Superior temporal gyrus (tissue), 1 donor: ENCODE results near the gene RPH3AL.
"Not testable (repeated sequence)": the region's sequence is repeated elsewhere in the genome, so short reads cannot be mapped to it uniquely, and the experiment has no call there.

ENCODE experiments used
- DNase-seq: peaks from one replicate; pipeline ENCODE4 v3.0.0-alpha.2; 2016; ENCODE audit errors: extremely low spot score

The RPH3AL gene

DNA sequence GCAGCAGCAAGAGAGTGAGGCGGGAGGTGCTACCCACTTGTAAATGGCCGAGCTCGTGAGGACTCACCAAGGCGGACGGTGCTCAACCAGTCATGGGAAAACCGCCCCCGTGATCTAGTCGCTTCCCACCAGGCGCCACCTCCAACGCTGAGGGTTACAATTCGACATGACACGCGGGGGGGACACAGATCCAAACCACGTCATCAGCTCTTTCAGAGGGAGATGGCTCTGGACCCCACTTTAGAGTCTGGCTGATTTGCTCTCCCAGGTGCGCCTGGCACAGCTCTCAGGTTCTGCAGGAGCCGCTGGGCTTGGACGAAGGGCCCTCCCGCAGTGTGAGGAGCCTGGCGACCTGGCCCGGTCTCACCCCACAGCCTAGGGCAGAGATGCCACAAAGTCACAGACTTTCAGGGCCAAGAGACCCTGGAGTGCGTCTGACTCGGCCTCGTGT, 150.1 kb downstream of the RPH3AL start:
- DNase-seq, result no peak

- not testable (repeated sequence) for DNase-seq
These were observed 150.9 kb downstream of the RPH3AL start for GRCh38 chr17:201736-202135.

GRCh38 chr17:201257-201656, 151.3 kb downstream of the RPH3AL start:
- DNase-seq, result not testable (repeated sequence)

- no peak for DNase-seq
These were observed 152.0 kb downstream of the RPH3AL start for GRCh38 chr17:200586-200985.

GRCh38 chr17:199806-200545, 152.6 kb downstream of the RPH3AL start:
- no peak for DNase-seq

DNA sequence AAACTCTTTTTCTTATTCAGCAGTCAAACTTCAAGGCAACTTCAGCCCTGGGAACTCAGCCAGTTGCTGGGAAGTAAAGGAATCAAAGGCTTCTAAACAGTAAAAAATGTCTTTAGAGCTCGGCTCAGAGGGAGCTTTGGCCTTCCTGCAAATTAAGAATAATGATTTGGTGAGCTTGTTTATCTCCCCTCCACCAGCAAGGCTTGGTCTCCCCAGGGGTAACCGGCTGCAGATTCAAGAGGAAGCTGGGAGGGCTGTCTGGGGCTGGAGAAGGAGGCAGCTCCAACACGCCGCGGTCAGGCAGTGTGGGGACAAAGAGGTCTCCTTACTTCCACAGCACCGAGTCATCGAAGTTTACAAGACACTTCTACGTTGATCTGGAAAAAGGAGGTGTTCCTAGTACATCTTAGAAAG, 153.4 kb downstream of the RPH3AL start:
- no peak for DNase-seq

DNA sequence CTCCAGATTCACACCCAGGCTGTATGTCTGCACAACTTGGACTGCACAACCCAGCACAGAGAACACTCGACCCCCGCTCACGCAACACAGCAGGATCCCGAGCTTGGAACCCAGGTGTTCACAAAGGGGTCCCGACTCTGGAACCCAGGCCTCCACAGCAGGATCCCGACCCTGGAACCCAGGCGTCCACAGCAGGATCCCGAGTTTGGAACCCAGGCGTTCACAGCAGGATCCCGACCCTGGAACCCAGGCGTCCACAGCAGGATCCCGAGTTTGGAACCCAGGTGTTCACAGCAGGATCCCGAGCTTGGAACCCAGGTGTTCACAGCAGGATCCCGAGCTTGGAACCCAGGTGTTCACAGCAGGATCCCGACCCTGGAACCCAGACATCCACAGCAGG, 154.4 kb downstream of the RPH3AL start:
- DNase-seq, result not testable (repeated sequence)

- DNase-seq, result no peak
These were observed 155.3 kb downstream of the RPH3AL start for GRCh38 chr17:197352-197751.

DNA sequence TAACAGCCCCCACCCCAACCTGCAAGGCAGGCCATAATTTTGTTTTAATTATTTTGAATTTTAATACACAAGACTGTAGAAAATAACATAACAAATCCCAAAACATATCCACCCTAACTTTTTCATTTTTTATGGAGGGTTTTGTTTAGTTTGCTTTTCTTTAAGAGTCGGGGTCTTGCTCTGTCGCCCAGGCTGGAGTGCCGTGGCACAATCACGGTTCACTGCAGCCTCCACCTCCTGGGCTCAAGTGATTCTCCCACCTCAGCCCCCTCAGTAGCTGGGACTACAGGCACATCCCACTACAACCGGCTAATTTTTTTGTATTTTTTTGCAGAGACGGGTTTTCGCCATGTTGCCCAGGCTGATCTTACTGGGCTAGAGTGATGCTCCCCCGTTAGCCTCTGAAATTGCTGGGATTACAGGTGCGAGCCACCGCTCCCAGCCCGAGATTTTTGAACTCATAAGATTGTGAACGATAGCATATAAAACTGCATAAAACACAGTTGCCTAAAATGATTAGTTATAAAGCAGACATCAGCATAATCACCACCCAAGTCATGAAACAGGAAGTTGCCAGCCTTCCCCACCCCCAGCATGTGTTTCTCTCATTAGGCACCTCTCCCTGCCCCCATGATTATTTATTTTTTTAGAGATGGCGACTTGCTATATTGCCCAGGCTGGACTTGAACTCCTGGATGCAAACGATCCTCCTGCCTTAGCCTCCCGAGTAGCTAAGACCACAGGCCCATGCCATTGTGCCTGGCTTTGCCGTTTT, 157.6 kb downstream of the RPH3AL start:
- no peak for DNase-seq

- no peak for DNase-seq
These were observed 158.5 kb downstream of the RPH3AL start for GRCh38 chr17:193841-194806.

DNA sequence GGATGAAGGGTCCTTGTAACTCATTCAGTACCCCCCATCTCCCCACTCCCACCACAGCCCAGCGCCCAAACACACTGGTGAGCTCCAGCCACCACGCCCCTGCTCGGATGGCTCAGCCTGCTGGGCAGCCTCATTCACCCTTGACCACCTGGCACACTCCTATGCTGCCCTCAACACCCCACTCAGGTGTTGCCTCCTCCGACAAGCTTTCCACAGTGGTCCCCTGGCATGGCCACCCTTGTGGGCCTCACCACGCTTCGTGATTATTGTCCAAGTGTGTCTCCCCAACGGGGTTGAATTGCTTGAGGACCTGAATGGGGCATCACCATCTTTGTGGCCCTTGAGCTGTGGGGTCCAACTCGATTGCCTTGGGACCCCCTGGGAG, 159.2 kb downstream of the RPH3AL start:
- DNase-seq, result no peak

DNA sequence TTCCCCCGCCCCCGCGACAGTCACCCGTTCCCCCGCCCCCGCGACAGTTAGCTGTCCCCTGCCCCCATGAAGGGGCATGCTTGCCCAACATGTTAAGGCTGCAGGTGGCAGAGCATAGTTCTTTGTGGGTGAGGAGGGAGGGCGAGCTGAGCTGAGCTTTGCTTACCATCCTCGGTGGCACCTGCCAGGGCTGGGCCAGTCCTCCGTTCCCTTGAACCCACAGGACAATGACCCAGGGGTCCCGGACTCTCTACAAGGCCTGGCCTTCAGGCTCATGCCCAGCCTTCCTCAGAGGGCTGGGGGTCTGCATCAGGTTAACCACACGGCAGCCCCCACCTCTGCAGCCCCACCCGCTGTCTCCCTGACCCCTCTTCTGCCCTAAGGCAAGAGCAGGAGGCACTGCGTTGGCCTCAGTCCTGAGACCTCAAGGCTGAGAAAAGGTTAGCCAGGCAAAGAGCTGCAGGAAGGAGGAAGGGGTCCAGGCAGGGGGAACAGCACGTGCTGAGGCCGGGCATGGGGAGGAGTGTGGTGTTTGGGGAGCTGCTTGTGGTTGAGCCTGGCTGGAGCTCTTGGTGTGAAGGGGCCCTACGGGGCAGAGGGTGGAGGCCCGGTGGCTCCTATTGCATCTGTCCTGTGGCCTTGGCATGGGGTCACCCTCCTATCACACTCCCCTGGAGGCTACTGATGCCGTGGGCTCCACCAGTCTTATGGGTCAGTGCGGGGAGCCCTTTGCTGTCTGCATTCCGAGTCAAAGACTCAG, 159.8 kb downstream of the RPH3AL start:
- no peak for DNase-seq

- no peak for DNase-seq
These were observed 163.2 kb downstream of the RPH3AL start for GRCh38 chr17:189444-189843.

- DNase-seq, result no peak
These were observed 165.5 kb downstream of the RPH3AL start for GRCh38 chr17:187130-187529.

DNA sequence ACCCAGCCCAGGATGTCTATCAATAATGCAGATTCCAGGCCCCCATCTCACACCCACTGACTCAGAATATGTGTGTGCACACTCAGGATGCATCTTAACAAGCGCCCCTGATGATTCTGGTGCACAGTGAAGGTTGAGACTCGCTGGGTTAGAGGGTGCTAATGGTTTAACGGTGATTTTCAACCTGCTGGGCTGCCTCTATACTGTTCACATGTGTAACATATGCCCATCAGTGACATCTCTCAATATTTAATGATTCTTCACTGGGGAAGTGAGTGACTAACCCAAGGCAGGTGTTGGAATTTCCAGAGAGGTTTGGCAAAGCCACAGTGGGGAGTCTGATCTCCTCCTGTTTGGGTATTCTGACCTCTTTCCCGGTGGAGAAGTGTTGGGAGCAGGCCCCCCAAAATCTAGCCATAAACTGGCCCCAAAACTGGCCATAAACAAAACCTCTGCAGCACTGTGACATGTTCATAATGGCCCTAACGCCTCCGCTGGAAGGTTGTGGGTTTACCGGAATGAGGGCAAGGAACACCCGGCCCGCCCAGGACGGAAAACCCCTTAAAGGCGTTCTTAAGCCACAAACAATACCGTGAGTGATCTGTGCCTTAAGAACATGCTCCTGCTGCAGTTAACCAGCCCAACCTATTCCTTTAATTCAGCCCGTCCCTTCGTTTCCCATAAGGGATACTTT, 167.0 kb downstream of the RPH3AL start:
- DNase-seq, result no peak

- peak; percentile 44 for DNase-seq
These were observed 169.6 kb downstream of the RPH3AL start for GRCh38 chr17:183021-183420.

- DNase-seq, result no peak
These were observed 170.4 kb downstream of the RPH3AL start for GRCh38 chr17:182050-182751.

- no peak for DNase-seq
These were observed 171.2 kb downstream of the RPH3AL start, which contains the start of gene DOC2B for GRCh38 chr17:181245-182049. TSS of gene DOC2B (minus strand) at chr17:181650. CDS start at chr17:181479, 171 bp downstream.
